PC-3 (cell line): ENCODE results near the gene C15orf39. TPM values are rescaled to one million over a fixed set of nuclear protein-coding genes. Genes with fewer than 3 reads are reported as not detected.
A peak's percentile ranks its signal among the peaks of the same experiment; 100 is the strongest.
"Not testable (repeated sequence)": the region's sequence is repeated elsewhere in the genome, so short reads cannot be mapped to it uniquely, and the experiment has no call there.

Source experiments
- ATAC-seq: fragments of 200-7000 bp; cut with Tn5 transposase; 2 replicates; pipeline ENCODE4 v1.9.1; 2020; ENCODE audit warnings: mild to moderate bottlenecking, moderate library complexity
- BruUV-seq: library from RNA; stranded (reverse); fragments of 400-500 nt; replicated peaks from 2 replicates; lab custom pipeline; 2021; lab: Mats Ljungman, UMichigan
- CTCF ChIA-PET: fragments of 300-600 bp; sonication (Branson Sonifier 250); formaldehyde crosslinking; loops from one replicate; lab custom pipeline; 2022; ENCODE audit warnings: antibody characterized with exemption; lab: Charles Lee
- POLR2A ChIA-PET: fragments of 300-600 bp; sonication (Branson Sonifier 250); formaldehyde crosslinking; loops from one replicate; lab custom pipeline; 2022; ENCODE audit warnings: antibody characterized with exemption; ENCODE audit not compliant: unreplicated experiment; lab: Charles Lee
- DNase-seq: peaks from one replicate; pipeline ENCODE4 v3.0.0-alpha.2; 2015
- H2AFZ ChIP-seq: fragments of 300-600 bp; sonication (generic); 2 replicates; pipeline ENCODE4 v1.6.0; 2016; ENCODE audit warnings: antibody characterized with exemption, low read length
- H3F3A ChIP-seq: fragments of 300-600 bp; sonication (generic); one replicate; pipeline ENCODE4 v1.6.0; 2017; ENCODE audit warnings: antibody characterized with exemption, low read length, control low read depth, mild to moderate bottlenecking; ENCODE audit not compliant: unreplicated experiment
- H3K27ac ChIP-seq: fragments of 300-600 bp; sonication (generic); 2 replicates; pipeline ENCODE4 v1.5.1; 2016; ENCODE audit warnings: mild to moderate bottlenecking, low read length
- H3K27me3 ChIP-seq: fragments of 300-600 bp; sonication (generic); 2 replicates; pipeline ENCODE4 v1.6.1; 2016; ENCODE audit warnings: low read length, mixed read lengths
- H3K36me3 ChIP-seq: fragments of 300-600 bp; sonication (generic); 2 replicates; pipeline ENCODE4 v1.6.1; 2016; ENCODE audit warnings: low read depth, mixed run types, low read length, mixed read lengths
- H3K4me1 ChIP-seq: fragments of 300-600 bp; sonication (generic); 2 replicates; pipeline ENCODE4 v1.5.1; 2016; ENCODE audit warnings: low read length; ENCODE audit not compliant: insufficient read depth
- H3K4me2 ChIP-seq: fragments of 300-600 bp; sonication (generic); 2 replicates; pipeline ENCODE4 v1.6.0; 2016; ENCODE audit warnings: low read length
- H3K4me3 ChIP-seq: fragments of 300-600 bp; sonication (generic); 2 replicates; pipeline ENCODE4 v1.5.1; 2016; ENCODE audit warnings: mild to moderate bottlenecking, low read length, mixed read lengths
- H3K79me2 ChIP-seq: fragments of 300-600 bp; sonication (generic); 2 replicates; pipeline ENCODE4 v1.6.1; 2017; ENCODE audit warnings: low read length, mixed read lengths
- H3K9ac ChIP-seq: fragments of 300-600 bp; sonication (generic); 2 replicates; pipeline ENCODE4 v1.6.0; 2016; ENCODE audit warnings: mild to moderate bottlenecking, low read length
- H3K9me2 ChIP-seq: fragments of 300-600 bp; sonication (generic); replicated peaks from 2 replicates; pipeline ENCODE4 v1.6.1; 2016; ENCODE audit warnings: mixed run types, low read length, mixed read lengths
- H3K9me3 ChIP-seq: fragments of 300-600 bp; sonication (generic); 2 replicates; pipeline ENCODE4 v1.6.1; 2016; ENCODE audit warnings: low read length, mixed read lengths
- H4K20me1 ChIP-seq: fragments of 300-600 bp; sonication (generic); 2 replicates; pipeline ENCODE4 v1.6.1; 2016; ENCODE audit warnings: low read length, mixed read lengths
- EZH2 ChIP-seq: fragments of 300-600 bp; sonication (generic); IDR thresholded peaks from one replicate; pipeline ENCODE4 v1.6.1; 2017; ENCODE audit warnings: antibody characterized with exemption, mild to moderate bottlenecking, low read length; ENCODE audit not compliant: unreplicated experiment
- EZH2phosphoT487 ChIP-seq: fragments of 300-600 bp; sonication (generic); IDR thresholded peaks from 2 replicates; pipeline ENCODE4 v1.6.1; 2018; ENCODE audit warnings: mild to moderate bottlenecking, antibody characterized with exemption, low read length, borderline replicate concordance
- intact Hi-C: fragments of 100-400 bp; cut with micrococcal nuclease; formaldehyde crosslinking; loops from 2 replicates; pipeline ENCODE4 v1.9.0; 2023
- total RNA-seq: library from RNA; depleted of rRNA; stranded (reverse); fragments of >200 nt; gene quantifications from 2 replicates; pipeline ENCODE4 v1.2.3, GENCODE V29; 2014
- TF ChIP-seq, protein P1 (sequence below): fragments of 300-600 bp; sonication (generic); conservative IDR thresholded peaks from 2 replicates; pipeline ENCODE4 v1.5.1; 2017; ENCODE audit warnings: antibody characterized with exemption, low read depth, mild to moderate bottlenecking, low read length

The C15orf39 gene
- total RNA-seq, 1 experiment from 2014 or later = 23.8 TPM

- DNase-seq (no peak), ATAC-seq (peak; percentile 37; the same call in 1 of the 2 replicates)
- H4K20me1 ChIP-seq = peaks cover 35% of the 10 kb centered on the region
- no peak overlapping the region for H2AFZ ChIP-seq
- no TSS peak for BruUV-seq
- TF ChIP-seq, protein P1, sequence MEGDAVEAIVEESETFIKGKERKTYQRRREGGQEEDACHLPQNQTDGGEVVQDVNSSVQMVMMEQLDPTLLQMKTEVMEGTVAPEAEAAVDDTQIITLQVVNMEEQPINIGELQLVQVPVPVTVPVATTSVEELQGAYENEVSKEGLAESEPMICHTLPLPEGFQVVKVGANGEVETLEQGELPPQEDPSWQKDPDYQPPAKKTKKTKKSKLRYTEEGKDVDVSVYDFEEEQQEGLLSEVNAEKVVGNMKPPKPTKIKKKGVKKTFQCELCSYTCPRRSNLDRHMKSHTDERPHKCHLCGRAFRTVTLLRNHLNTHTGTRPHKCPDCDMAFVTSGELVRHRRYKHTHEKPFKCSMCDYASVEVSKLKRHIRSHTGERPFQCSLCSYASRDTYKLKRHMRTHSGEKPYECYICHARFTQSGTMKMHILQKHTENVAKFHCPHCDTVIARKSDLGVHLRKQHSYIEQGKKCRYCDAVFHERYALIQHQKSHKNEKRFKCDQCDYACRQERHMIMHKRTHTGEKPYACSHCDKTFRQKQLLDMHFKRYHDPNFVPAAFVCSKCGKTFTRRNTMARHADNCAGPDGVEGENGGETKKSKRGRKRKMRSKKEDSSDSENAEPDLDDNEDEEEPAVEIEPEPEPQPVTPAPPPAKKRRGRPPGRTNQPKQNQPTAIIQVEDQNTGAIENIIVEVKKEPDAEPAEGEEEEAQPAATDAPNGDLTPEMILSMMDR = no peak
- TF ChIP-seq EZH2phosphoT487 (no peak), EZH2 (no peak)
- no peaks in the 10 kb centered on the region for H3F3A ChIP-seq
- intact Hi-C loops = no loop called here
- H3K9me2 ChIP-seq = no peaks in the 10 kb centered on the region
- H3K79me2 ChIP-seq = peaks cover 14% of the 10 kb centered on the region
- H3K27ac ChIP-seq = no peak overlapping the region
- H3K27me3 ChIP-seq = no peaks in the 10 kb centered on the region
- H3K4me3 ChIP-seq = no peak overlapping the region
- CTCF ChIA-PET = interaction anchor here (0.6 kb wide), 1 partner anchor 14 kb away, joined by 3 read pairs; the partner anchor contains the start of gene C15orf39
- POLR2A ChIA-PET = no interaction called here
- H3K9ac ChIP-seq = no peak overlapping the region
- no peaks in the 10 kb centered on the region for H3K9me3 ChIP-seq
- H3K4me1 ChIP-seq = no peaks in the 10 kb centered on the region
- H3K36me3 ChIP-seq = peaks cover 23% of the 10 kb centered on the region; the same call in 1 of the 2 replicates
- no peak overlapping the region for H3K4me2 ChIP-seq
Measured at GRCh38 chr15:75215107-75216004, 13.7 kb downstream of the C15orf39 start.

DNA sequence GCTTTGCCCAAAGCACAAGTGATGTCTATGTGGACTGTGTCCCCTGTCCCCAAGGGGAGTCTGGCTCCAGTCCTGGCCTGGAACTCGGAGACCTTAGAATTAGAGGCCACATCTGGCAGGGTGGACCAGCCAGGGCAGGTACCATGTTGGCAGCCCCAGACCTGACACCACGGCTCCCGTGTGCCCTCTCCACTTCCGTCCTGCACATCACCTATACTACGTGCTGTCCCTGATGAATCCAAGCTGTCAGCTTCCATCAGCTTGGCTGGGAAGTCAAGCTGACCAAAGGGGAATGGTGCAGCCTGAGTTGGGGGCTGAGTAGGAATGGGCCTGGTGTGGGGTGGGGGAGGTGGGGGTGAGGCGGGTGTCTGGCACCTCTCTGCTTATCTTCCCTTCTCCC is 15.3 kb downstream of the C15orf39 start:
- DNase-seq = no peak
- Histone ChIP-seq H3K27ac (no peak overlapping the region), H3F3A (no peaks in the 10 kb centered on the region), H3K9me3 (no peaks in the 10 kb centered on the region), H3K9me2 (no peaks in the 10 kb centered on the region), H4K20me1 (peaks cover 18% of the 10 kb centered on the region), H2AFZ (no peak overlapping the region), H3K9ac (no peak overlapping the region), H3K4me1 (no peaks in the 10 kb centered on the region), H3K27me3 (no peaks in the 10 kb centered on the region), H3K4me2 (no peak overlapping the region), H3K4me3 (no peak overlapping the region), H3K79me2 (no peaks in the 10 kb centered on the region), H3K36me3 (peaks cover 9% of the 10 kb centered on the region; the same call in 1 of the 2 replicates)
- ChIA-PET POLR2A (no interaction called here), CTCF (no interaction called here)
- no peak for ATAC-seq
- intact Hi-C loops = no loop called here
- TF ChIP-seq, protein P1 = no peak
- no peak for TF ChIP-seq EZH2phosphoT487
- TF ChIP-seq EZH2 = no peak
- no TSS peak for BruUV-seq

GRCh38 chr15:75217574-75217973 is 15.9 kb downstream of the C15orf39 start:
- H3K9me2 ChIP-seq, H3K36me3 ChIP-seq, H3K79me2 ChIP-seq, H3K27me3 ChIP-seq, H3K9me3 ChIP-seq, H3K4me1 ChIP-seq, ATAC-seq, H3K4me3 ChIP-seq, H2AFZ ChIP-seq, CTCF ChIA-PET, H3K9ac ChIP-seq, H3F3A ChIP-seq, intact Hi-C loops, BruUV-seq, DNase-seq, H3K4me2 ChIP-seq, H3K27ac ChIP-seq: not testable (repeated sequence)
- H4K20me1 ChIP-seq = peaks cover 13% of the 10 kb centered on the region
- POLR2A ChIA-PET = interaction anchor here (0.6 kb wide), 1 partner anchor 534 kb away, joined by 28 read pairs; no protein-coding TSS in a partner anchor

DNA sequence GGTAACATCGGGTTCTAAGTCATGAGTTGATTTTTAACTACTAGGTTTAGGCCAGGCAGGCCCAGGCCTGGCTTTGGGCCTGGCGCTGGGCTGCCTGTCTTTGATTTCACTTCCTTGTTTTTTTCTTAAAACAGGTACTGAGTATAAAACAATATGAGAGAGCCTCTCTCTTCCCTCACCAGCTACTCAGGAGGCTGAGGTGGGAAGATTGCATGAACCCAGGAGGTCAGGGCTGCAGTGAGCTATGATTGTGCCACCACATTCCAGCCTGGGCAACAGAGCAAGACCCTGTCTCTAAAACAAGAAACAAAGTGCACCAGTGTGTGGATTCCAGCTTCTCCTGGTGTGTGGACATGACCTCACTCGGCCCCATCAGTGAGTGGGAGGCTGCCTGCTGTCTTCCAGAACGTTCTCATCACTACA is 17.8 kb downstream of the C15orf39 start:
- H3K9me2 ChIP-seq, H4K20me1 ChIP-seq, H2AFZ ChIP-seq, BruUV-seq, H3K9me3 ChIP-seq, H3K27me3 ChIP-seq, H3K79me2 ChIP-seq, H3K4me1 ChIP-seq, H3K4me3 ChIP-seq, H3K27ac ChIP-seq, CTCF ChIA-PET, H3K36me3 ChIP-seq, ATAC-seq, H3K9ac ChIP-seq, H3K4me2 ChIP-seq, DNase-seq, intact Hi-C loops, POLR2A ChIA-PET, H3F3A ChIP-seq: not testable (repeated sequence)
